PFSK-1 (cell line): ENCODE measurements around the gene TMEM229A.

Experiments
- FOXP2 ChIP-seq: optimal IDR thresholded peaks from 2 replicates; pipeline ENCODE3; 2011; ENCODE audit warnings: borderline replicate concordance, control low read depth, inconsistent platforms; ENCODE audit not compliant: insufficient read depth; ENCODE audit errors: extremely low read length, extremely low read depth
- POLR2AphosphoS5 ChIP-seq: IDR thresholded peaks from 2 replicates; pipeline ENCODE4 v1.6.1; 2012; ENCODE audit warnings: low read depth, mild to moderate bottlenecking, control low read depth, low read length, moderate library complexity
- SIN3A ChIP-seq: IDR thresholded peaks from 2 replicates; pipeline ENCODE4 v1.6.1; 2012; ENCODE audit warnings: mild to moderate bottlenecking, low read length, moderate library complexity, borderline replicate concordance; ENCODE audit not compliant: insufficient read depth
- TAF1 ChIP-seq: IDR thresholded peaks from 2 replicates; pipeline ENCODE4 v1.6.1; 2012; ENCODE audit warnings: low read length, control low read depth, borderline replicate concordance; ENCODE audit not compliant: insufficient read depth
- TF ChIP-seq, protein P1 (sequence below), 2 experiments: IDR thresholded peaks; 2 replicates each; pipeline versions ENCODE4 v1.6.1 to v1.8.0; 2011 to 2012; ENCODE audit warnings: low read depth in 2 of 2, low read length in 2 of 2, control low read depth in 1 of 2, inconsistent platforms in 1 of 2, mild to moderate bottlenecking in 1 of 2, moderate library complexity in 1 of 2; ENCODE audit not compliant: insufficient read depth in 1 of 2

The TMEM229A gene

DNA sequence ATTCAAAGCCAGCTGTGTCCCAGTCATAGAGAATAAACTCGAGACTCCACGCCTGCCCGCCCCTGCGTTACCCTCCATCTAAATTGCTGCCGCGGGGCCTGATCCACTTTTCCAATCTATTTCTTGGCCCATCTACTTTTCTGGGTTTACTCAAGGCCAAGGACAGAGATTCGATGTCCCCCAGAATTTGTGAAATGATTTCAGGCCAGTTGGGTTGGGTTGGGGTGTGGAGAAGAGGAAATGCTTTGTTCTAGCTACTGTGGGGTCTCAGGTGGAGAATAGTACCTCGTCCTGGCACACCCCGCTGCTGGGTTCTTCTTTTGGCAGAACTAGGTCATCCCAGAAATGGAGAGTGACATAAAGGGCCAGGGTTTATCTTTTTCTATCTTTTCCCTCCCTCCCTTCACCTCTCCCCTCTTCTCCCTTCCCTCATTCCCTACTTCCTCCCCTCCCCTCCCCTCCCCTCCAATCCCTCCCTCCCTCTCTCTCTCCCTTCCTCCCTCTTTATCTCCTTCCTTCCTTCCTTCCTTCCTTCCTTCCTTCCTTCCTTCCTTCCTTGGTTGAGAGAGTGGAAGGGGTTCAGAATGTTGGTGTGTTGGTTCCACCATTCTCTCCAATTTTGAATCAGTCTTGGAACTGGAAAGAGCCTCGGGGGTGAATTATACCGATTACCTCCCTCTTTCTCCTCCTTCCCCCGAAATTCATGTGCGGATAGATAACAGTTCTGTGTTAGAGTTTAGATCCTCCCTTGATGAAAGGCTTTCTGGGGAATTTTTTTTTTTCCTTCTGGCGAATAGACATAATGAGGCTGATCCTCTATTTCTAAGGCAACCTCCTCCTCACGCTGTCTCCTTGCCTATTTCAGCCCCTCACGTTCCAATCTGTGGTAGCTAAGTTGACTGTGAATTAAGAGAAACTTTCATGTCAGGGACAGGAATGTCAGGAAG, 1.2 kb upstream of the TMEM229A start:
- TF ChIP-seq POLR2AphosphoS5 (no peak), FOXP2 (no peak), SIN3A (no peak), TAF1 (no peak)
- TF ChIP-seq, protein P1, sequence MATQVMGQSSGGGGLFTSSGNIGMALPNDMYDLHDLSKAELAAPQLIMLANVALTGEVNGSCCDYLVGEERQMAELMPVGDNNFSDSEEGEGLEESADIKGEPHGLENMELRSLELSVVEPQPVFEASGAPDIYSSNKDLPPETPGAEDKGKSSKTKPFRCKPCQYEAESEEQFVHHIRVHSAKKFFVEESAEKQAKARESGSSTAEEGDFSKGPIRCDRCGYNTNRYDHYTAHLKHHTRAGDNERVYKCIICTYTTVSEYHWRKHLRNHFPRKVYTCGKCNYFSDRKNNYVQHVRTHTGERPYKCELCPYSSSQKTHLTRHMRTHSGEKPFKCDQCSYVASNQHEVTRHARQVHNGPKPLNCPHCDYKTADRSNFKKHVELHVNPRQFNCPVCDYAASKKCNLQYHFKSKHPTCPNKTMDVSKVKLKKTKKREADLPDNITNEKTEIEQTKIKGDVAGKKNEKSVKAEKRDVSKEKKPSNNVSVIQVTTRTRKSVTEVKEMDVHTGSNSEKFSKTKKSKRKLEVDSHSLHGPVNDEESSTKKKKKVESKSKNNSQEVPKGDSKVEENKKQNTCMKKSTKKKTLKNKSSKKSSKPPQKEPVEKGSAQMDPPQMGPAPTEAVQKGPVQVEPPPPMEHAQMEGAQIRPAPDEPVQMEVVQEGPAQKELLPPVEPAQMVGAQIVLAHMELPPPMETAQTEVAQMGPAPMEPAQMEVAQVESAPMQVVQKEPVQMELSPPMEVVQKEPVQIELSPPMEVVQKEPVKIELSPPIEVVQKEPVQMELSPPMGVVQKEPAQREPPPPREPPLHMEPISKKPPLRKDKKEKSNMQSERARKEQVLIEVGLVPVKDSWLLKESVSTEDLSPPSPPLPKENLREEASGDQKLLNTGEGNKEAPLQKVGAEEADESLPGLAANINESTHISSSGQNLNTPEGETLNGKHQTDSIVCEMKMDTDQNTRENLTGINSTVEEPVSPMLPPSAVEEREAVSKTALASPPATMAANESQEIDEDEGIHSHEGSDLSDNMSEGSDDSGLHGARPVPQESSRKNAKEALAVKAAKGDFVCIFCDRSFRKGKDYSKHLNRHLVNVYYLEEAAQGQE (IDR thresholded peaks at IDR 0.05; ENCODE audit: insufficient read depth in 1 of 2, low read depth in 2 of 2, low read length in 2 of 2) = no peak

- TF ChIP-seq POLR2AphosphoS5 (no peak), SIN3A (no peak), TAF1 (no peak), FOXP2 (no peak)
- TF ChIP-seq, protein P1 (IDR thresholded peaks at IDR 0.05; ENCODE audit: insufficient read depth in 1 of 2, low read depth in 2 of 2, low read length in 2 of 2) = no peak
Observed at GRCh38 chr7:124033095-124033806, 384 bp upstream of the TMEM229A start.

- TF ChIP-seq SIN3A = no peak
- TF ChIP-seq FOXP2 = no peak
- TF ChIP-seq TAF1 = no peak
- no peak for TF ChIP-seq POLR2AphosphoS5
- TF ChIP-seq, protein P1 (IDR thresholded peaks at IDR 0.05; ENCODE audit: insufficient read depth in 1 of 2, low read depth in 2 of 2, low read length in 2 of 2) = no peak
Observed at GRCh38 chr7:124031919-124032318, 948 bp downstream of the TMEM229A start.

- no peak for TF ChIP-seq TAF1
- TF ChIP-seq, protein P1 (IDR thresholded peaks at IDR 0.05; ENCODE audit: insufficient read depth in 1 of 2, low read depth in 2 of 2, low read length in 2 of 2) = no peak
Observed at GRCh38 chr7:124031406-124031805, 1.5 kb downstream of the TMEM229A start.
